CD4-positive, alpha-beta T cell treated with Interleukin-10 for 1 hour (primary cell): ENCODE measurements around the gene AGO3.
A peak's percentile ranks its signal among the peaks of the same experiment; 100 is the strongest.
"Not testable (repeated sequence)": the region's sequence is repeated elsewhere in the genome, so short reads cannot be mapped to it uniquely, and the experiment has no call there.

Source experiments
- DNase-seq: peaks from one replicate; pipeline ENCODE4 v3.0.0-alpha.2; 2020

Gene AGO3

GRCh38 chr1:35927472-35927871 lies 3.4 kb upstream of the AGO3 start:
- no peak for DNase-seq

- DNase-seq = peak; percentile 50
Measured at GRCh38 chr1:35929730-35930592, 944 bp upstream of the AGO3 start.

DNA sequence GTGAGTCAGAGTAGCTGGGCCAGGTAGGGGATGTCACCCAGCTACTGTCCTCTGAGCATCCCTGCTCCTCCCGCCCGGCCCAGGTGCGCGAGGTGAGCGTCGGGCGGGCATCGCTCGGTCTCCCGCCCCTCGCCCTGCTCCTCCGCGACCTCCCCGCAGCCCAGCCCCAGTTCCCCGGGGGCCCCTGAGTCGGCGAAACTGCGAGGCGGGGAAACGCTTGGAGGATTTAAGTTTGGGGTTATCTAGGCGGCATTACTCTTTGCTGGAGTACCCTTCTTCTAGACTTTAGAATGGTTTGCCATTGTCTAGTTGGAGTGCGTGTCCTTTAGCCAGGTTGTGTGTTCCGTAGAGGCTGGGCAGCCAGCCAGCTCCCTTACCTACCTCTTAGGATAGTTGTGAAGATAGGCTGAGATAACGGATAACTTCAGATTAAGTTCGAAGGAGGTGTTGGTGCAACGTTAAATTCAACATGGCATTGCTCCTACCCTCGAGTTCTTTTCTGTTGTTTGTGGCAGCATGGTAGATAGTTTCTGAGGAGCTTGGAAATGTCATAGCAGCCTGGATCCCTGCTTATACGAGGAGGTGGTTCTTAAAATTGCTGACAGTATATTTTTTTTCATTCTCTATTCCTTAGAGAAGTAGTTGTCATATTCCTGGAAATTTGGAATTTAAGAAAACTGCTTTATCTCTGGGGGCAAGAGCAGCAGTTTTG lies 697 bp downstream of the AGO3 start:
- DNase-seq = peak; percentile 19

- DNase-seq = no peak
Measured at GRCh38 chr1:35932158-35932636, 1.3 kb downstream of the AGO3 start.

- DNase-seq = no peak
Measured at GRCh38 chr1:35932941-35933340, 2.0 kb downstream of the AGO3 start.

DNA sequence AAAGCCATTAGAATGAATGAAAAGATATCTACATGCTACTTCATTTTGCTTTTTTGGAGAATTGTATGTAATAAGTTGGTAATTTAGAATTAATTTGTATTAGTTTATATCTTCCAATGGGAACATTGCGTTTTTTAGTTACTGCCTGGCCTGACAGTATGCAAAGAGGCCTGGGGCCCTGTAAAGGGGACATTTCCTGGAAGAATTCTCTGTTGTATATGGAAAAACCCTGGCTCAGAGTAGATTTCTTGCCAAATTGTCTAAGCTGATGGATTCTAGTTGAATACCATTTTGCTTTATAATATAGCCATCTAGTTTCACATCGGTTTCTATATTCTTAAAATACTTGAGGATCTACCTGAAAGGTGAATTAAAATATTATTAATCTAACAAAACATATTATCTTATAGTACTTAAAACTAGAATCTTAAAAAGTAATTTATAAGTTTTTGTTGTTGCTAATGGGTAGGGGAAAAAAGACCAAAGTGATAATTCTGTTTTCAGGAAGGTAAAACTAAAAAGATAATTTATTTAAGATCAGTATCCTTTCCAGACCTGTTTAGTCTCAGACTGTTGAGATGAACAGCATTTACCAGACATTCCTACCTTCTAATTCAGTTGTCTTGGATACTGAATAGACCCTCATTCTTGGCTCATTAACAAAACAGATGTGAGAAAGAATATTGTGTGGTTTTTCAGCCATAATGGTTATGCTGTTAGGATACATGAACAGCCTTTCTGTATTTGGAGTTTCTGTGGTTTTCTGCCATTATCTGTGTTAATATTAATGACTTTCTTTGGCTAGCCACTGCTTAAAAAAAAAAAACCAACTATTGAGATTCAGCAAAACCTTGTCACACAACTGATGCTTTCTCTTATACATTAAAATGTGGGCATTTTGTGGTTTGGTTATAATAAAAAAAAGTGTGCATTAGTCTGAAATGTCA lies 4.8 kb downstream of the AGO3 start:
- no peak for DNase-seq

DNA sequence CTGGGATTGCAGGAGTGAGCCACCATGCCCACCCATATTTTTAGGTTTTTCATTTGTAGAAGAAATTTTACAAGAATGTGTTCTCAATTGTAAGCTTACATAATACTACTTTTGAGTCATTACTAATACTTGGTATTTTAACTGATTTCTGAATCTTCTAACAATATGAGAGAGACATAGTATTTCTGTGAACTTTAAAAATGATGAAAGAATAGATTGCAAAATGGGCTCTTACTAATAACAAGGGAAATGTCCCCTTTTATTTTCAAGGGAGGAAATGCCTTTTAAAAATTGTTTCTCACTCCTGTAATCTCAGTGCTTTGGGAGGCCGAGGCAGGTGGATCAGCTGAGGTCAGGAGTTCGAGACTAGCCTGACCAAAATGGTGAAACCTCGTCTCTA lies 5.9 kb downstream of the AGO3 start:
- no peak for DNase-seq

- no peak for DNase-seq
Measured at GRCh38 chr1:35939484-35939883, 8.6 kb downstream of the AGO3 start.

GRCh38 chr1:35945327-35945726 lies 14.4 kb downstream of the AGO3 start:
- DNase-seq = no peak

- DNase-seq = no peak
Measured at GRCh38 chr1:35947547-35947946, 16.6 kb downstream of the AGO3 start.

DNA sequence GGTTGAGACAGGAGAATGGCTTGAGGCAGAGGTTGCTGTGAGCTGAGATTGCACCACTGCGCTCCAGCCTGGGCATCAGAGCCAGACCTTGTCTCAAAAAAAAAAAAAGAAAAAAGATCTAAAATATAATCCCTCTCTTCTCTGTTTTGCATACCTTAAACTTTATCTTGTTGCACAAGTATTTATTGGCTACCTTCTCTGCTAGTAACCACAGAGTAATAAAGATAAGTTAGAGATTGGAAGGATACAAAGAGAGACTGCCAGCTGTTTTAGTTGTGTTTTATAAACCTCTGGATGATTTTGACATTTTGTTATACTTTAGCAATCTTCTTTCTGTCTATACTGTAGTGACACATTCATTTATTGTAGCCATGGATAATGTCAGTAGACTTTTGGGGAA lies 27.7 kb downstream of the AGO3 start:
- DNase-seq = no peak

DNA sequence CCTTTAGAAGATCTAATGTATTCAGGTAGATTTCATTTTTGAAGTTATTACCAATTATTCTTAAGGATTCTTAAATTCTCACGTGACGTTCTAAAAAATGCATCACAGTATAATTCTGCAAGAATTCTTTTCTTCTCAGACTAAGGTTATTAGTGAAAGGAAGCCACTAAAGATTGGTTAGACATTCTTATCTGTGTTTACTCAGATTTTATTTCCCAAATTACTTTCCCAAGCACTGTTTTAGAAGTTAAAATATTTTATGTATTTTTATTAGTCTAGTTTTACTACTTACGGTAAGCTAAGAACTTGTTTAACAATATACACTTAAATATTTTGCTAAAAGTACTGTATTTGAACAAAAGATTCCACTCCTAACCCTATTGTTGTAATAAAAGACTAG lies 28.4 kb downstream of the AGO3 start:
- DNase-seq = no peak

DNA sequence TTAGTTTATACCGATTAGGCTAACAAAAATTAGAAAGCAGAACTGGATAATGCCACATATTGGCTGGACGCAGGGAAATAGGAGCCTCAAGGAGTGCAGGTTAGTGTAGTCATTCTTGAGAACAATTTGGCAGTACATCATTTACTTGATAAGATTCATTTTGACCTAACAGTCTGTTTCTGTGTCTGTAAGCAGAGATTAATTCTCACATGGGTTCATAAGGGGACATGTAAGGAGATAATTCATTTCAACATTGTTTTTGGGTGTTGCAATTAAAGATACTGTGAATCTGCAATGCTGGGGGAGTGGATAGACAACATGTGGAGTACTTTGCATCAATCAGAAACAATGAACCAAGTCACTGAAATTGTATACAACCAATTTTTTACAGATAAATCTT lies 32.0 kb downstream of the AGO3 start:
- no peak for DNase-seq

- not testable (repeated sequence) for DNase-seq
Measured at GRCh38 chr1:35964277-35964676, 33.4 kb downstream of the AGO3 start.

- DNase-seq = no peak
Measured at GRCh38 chr1:35968396-35968795, 37.5 kb downstream of the AGO3 start.

GRCh38 chr1:35971601-35972000 lies 40.7 kb downstream of the AGO3 start:
- no peak for DNase-seq

- DNase-seq = not testable (repeated sequence)
Measured at GRCh38 chr1:35972631-35973030, 41.7 kb downstream of the AGO3 start.

- no peak for DNase-seq
Measured at GRCh38 chr1:35980090-35980489, 49.2 kb downstream of the AGO3 start.

- DNase-seq = no peak
Measured at GRCh38 chr1:35988237-35988636, 57.3 kb downstream of the AGO3 start.

GRCh38 chr1:36006941-36007500 lies 76.1 kb downstream of the AGO3 start:
- DNase-seq = no peak

DNA sequence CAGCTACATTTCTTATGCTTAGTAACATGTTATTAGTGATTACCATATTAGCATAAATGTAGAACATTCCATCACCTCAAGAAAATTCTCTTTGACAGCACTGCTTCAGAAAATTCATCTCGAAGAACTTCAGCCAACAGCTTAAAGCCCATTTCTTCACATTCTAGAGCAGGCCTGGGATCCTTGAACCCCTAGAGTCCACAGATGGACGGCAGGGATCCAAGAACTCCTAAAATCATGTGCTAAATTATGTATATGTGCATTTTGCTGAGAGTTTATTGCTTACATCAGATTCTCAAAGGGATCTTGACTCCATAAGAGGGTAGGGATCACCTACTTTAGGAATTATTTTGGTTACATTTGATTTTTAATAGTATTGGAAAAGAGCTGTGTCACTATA lies 76.8 kb downstream of the AGO3 start:
- no peak for DNase-seq

DNA sequence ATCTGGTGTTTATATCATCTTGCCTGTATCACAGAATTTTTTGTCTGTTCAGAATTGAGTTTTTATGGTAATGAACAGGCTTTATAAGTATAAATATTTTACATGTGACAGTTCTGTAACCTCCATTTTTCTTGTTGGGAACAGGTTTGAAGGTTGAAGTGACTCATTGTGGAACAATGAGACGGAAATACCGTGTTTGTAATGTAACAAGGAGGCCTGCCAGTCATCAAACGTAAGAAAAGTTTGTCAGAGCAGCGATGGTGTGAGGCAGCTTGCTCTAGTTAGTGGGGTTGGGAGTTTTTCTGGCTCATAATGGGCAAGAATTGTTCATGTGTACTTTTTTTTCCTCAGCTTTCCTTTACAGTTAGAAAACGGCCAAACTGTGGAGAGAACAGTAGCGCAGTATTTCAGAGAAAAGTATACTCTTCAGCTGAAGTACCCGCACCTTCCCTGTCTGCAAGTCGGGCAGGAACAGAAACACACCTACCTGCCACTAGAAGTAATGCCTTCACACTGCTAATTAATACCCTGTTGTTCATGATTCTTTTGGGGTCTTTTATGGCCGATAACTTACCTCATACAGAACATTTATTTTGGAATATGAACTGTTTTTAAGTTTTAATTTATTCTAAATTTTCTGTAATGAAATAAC lies 77.8 kb downstream of the AGO3 start:
- DNase-seq = no peak
